ENCODE results near the gene PLXNA4. TPM values are rescaled to one million over a fixed set of nuclear protein-coding genes. Genes with fewer than 3 reads are reported as not detected.

PLXNA4 gene
- total RNA-seq, 1 donor from 2014 or later: 14.0 TPM

DNA sequence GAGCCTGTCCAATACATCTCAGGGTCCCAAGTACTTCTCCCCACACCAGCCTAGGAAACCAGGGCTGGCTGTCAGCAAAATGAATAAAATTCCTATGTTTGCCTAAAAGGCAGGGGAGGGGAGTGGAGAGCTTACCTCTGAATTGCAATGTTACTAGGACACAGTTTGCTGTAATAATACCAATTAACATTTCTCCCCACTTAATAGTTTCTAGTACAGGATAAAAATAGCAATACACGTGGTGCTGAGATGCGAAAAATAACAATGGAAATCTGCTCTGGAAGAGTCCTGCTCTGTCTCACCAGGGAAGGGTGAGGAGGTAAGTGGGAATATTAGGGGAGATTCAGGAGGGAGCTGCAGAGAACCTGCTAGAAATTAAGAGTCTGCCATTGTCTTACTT, 112.3 kb downstream of the PLXNA4 start:
- no peak for DNase-seq (ENCODE audit: extremely low spot score in 2 of 2)
- Histone ChIP-seq H3K36me3 (no peaks in the 10 kb centered on the region), H3K9me3 (no peaks in the 10 kb centered on the region), H3K4me3 (no peak overlapping the region), H3K4me1 (no peaks in the 10 kb centered on the region), H3K27me3 (no peaks in the 10 kb centered on the region), H3K27ac (no peak overlapping the region)
- TF ChIP-seq POLR2A (IDR thresholded peaks at IDR 0.05): no peak
- TF ChIP-seq, protein P1, sequence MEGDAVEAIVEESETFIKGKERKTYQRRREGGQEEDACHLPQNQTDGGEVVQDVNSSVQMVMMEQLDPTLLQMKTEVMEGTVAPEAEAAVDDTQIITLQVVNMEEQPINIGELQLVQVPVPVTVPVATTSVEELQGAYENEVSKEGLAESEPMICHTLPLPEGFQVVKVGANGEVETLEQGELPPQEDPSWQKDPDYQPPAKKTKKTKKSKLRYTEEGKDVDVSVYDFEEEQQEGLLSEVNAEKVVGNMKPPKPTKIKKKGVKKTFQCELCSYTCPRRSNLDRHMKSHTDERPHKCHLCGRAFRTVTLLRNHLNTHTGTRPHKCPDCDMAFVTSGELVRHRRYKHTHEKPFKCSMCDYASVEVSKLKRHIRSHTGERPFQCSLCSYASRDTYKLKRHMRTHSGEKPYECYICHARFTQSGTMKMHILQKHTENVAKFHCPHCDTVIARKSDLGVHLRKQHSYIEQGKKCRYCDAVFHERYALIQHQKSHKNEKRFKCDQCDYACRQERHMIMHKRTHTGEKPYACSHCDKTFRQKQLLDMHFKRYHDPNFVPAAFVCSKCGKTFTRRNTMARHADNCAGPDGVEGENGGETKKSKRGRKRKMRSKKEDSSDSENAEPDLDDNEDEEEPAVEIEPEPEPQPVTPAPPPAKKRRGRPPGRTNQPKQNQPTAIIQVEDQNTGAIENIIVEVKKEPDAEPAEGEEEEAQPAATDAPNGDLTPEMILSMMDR (IDR thresholded peaks at IDR 0.05): no peak
- TF ChIP-seq POLR2AphosphoS5 (IDR thresholded peaks at IDR 0.05; ENCODE audit: insufficient read depth in 1 of 2, low read depth in 1 of 2): no peak
- intact Hi-C loops (cut with DNase I): no loop called here

DNA sequence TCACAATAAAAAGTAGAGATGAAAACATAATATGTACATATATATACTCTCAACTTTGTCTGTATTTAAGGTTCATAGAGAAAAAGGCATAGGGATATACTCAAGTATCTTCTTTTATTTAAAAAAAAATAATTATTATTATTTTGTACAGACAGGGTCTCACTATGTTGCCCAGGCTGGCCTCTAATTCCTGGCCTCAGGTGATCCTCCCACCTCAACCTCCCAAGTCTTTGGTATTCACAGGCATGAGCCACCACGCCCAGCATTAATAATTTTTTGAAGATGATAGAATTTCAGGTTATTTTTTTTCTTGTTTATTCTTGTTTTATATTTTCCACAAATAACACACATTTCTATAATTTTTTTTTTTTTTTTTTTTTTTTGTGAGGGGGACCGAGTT, 113.8 kb downstream of the PLXNA4 start:
- Histone ChIP-seq H3K4me3 (no peak overlapping the region), H3K4me1 (no peaks in the 10 kb centered on the region), H3K27me3 (no peaks in the 10 kb centered on the region), H3K9me3 (no peaks in the 10 kb centered on the region), H3K27ac (no peak overlapping the region), H3K36me3 (no peaks in the 10 kb centered on the region)
- no peak for DNase-seq (ENCODE audit: extremely low spot score in 2 of 2)
- intact Hi-C loops (cut with DNase I): no loop called here
- TF ChIP-seq POLR2AphosphoS5 (IDR thresholded peaks at IDR 0.05; ENCODE audit: insufficient read depth in 1 of 2, low read depth in 1 of 2) (no peak), POLR2A (IDR thresholded peaks at IDR 0.05) (no peak)
- TF ChIP-seq, protein P1 (IDR thresholded peaks at IDR 0.05): no peak

DNA sequence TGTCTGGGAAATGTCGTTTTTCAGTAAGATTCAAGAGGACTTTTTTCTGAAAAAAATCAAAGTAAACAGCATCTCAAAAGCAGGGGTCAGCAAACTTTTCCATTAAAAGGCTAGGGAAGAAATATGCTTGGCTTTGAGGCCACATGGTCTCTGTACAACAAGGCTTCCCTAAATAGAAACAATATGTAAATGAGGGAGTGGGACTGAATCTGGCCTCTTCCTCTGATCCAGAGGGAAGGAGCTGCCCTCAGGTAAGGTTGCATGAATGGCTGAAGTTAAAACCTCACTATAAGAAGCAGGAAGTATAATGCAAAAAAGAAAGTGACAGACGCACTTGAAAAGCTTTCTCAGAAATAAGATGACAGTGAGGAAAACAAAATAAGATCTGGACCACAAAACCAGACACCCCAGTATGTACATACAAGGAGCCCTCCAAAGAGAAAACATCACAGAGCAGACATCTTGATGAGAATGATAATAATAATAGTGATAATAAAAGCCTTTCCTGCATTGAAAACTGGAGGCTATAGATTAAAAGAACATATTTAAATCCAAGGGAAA, 115.2 kb downstream of the PLXNA4 start:
- TF ChIP-seq POLR2AphosphoS5 (IDR thresholded peaks at IDR 0.05; ENCODE audit: insufficient read depth in 1 of 2, low read depth in 1 of 2) (no peak), POLR2A (IDR thresholded peaks at IDR 0.05) (no peak)
- TF ChIP-seq, protein P1 (IDR thresholded peaks at IDR 0.05): no peak
- Histone ChIP-seq H3K4me3 (no peak overlapping the region), H3K27me3 (no peaks in the 10 kb centered on the region), H3K27ac (no peak overlapping the region), H3K4me1 (no peaks in the 10 kb centered on the region), H3K36me3 (no peaks in the 10 kb centered on the region), H3K9me3 (no peaks in the 10 kb centered on the region)
- DNase-seq (ENCODE audit: extremely low spot score in 2 of 2): no peak
- intact Hi-C loops (cut with DNase I): no loop called here

DNA sequence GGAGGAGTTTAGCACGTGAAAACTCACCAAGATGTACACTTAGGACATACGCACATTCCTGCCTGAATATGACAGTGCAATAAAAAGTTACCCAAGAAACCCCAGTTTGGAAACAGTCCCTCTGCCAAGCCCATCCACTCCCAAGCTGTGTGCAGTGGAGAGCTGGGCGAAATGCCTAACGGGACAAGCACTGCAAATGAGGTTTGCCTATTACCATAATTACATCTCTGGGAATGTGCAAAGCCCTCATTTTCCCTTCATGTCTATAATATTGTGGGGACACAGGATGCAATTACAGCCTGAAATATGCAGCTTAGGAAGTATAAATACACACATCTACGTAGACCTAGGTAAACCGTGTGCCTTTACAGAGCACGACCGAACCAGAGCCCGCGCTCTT, 117.5 kb downstream of the PLXNA4 start:
- Histone ChIP-seq H3K27me3 (no peaks in the 10 kb centered on the region), H3K27ac (no peak overlapping the region), H3K4me3 (no peak overlapping the region), H3K4me1 (no peaks in the 10 kb centered on the region), H3K9me3 (no peaks in the 10 kb centered on the region), H3K36me3 (no peaks in the 10 kb centered on the region)
- TF ChIP-seq, protein P1 (IDR thresholded peaks at IDR 0.05): no peak
- TF ChIP-seq POLR2A (IDR thresholded peaks at IDR 0.05): no peak
- no peak for TF ChIP-seq POLR2AphosphoS5 (IDR thresholded peaks at IDR 0.05; ENCODE audit: insufficient read depth in 1 of 2, low read depth in 1 of 2)
- intact Hi-C loops (cut with DNase I): no loop called here
- no peak for DNase-seq (ENCODE audit: extremely low spot score in 2 of 2)

DNA sequence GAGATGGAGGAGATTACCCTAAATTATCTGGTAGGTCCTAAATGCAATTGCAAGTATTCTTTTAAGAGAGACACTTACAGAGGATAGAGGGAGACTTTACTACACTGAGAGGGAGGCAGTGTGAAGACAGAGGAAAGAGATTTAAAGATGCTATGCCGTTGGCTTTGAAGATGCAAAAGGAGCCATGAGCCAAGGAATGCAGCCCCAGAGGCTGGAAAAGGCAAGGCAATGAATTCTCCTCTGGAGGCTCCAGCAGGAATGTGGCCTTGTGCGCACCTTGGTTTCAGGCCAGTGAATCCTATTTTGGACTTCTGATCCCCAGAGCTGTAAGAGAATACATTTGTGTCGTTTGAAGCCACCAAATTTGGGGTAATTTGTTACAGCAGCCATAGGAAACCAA, 118.6 kb downstream of the PLXNA4 start:
- no peak for DNase-seq (ENCODE audit: extremely low spot score in 2 of 2)
- Histone ChIP-seq H3K4me1 (no peaks in the 10 kb centered on the region), H3K27me3 (no peaks in the 10 kb centered on the region), H3K4me3 (no peak overlapping the region), H3K27ac (no peak overlapping the region), H3K36me3 (no peaks in the 10 kb centered on the region), H3K9me3 (no peaks in the 10 kb centered on the region)
- intact Hi-C loops (cut with DNase I): no loop called here
- TF ChIP-seq POLR2A (IDR thresholded peaks at IDR 0.05) (no peak), POLR2AphosphoS5 (IDR thresholded peaks at IDR 0.05; ENCODE audit: insufficient read depth in 1 of 2, low read depth in 1 of 2) (no peak)
- TF ChIP-seq, protein P1 (IDR thresholded peaks at IDR 0.05): no peak

All from vagina (tissue), 2 donors.